Activated CD4-positive, CD25-positive, alpha-beta regulatory T cell treated with anti-CD3 and anti-CD28 coated beads, Interleukin-2, amount 50 U/mL, for 16 hours (primary cell): Measurements from ENCODE around the gene RXFP3.

ENCODE experiments used
- DNase-seq: peaks from one replicate; pipeline ENCODE4 v3.0.0-alpha.2; 2020; ENCODE audit warnings: low read depth, low spot score

Gene RXFP3

GRCh38 chr5:33980030-33980429, 43.8 kb downstream of the RXFP3 start:
- DNase-seq, result no peak

- DNase-seq, result no peak
Observed at GRCh38 chr5:33981408-33982162, 45.4 kb downstream of the RXFP3 start.

DNA sequence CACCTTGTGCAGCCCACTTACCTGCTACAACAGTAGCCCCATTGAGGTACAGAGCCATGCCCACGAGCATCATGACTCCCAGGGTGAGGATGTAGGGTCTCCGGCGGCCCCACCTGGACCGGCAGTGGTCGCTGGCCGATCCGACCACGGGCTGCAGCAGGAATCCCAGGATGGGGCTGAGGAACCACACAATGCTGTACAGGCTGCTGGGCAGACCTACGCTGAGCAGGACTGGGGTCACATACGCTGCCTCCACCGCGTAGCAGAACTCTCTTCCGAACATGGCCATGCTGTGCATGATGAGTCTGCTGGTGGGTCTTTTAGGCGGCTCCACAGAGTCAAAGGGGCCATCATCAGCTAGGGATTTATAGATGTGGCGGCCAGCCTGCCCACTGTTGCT, 48.0 kb downstream of the RXFP3 start:
- no peak for DNase-seq

- no peak for DNase-seq
Observed at GRCh38 chr5:33984671-33985124, 48.5 kb downstream of the RXFP3 start, which contains the start of gene SLC45A2. Gene SLC45A2, minus strand, starts transcription at chr5:33984693. Its CDS starts 110 bp downstream, at chr5:33984583.

DNA sequence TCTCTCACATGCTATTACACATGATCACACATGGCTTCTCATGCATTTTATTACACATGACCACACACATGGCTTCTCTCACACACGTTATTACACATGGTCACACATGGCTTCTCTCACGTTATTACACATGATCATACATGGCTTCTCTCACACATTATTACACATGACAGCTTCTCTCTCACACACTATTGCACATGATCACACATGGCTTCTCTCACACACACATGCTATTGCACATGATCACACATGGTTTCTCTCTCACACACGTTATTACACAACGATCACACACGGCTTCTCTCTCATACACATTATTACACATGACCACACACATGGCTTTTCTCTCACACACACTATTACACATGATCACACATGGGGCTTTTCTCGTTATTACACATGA, 49.3 kb downstream of the RXFP3 start:
- no peak for DNase-seq
